Stimulated activated CD8-positive, alpha-beta memory T cell treated with anti-CD3 and anti-CD28 coated beads, Interleukin-2, amount 100 ng/mL, for 48 hours (primary cell): Measurements from ENCODE around the gene PSG3.
"Not testable (repeated sequence)": the region's sequence is repeated elsewhere in the genome, so short reads cannot be mapped to it uniquely, and the experiment has no call there.

Experiments used
- DNase-seq, 2 donors: peaks; one replicate each; pipeline ENCODE4 v3.0.0-alpha.2; 2020; ENCODE audit warnings: low read depth in 2 of 2

The PSG3 gene

GRCh38 chr19:42740381-42740780, at the start of gene PSG3:
PSG3 (minus strand) TSS chr19:42740481; CDS start chr19:42740384, 97 bp downstream.
- DNase-seq: not testable (repeated sequence)

DNA sequence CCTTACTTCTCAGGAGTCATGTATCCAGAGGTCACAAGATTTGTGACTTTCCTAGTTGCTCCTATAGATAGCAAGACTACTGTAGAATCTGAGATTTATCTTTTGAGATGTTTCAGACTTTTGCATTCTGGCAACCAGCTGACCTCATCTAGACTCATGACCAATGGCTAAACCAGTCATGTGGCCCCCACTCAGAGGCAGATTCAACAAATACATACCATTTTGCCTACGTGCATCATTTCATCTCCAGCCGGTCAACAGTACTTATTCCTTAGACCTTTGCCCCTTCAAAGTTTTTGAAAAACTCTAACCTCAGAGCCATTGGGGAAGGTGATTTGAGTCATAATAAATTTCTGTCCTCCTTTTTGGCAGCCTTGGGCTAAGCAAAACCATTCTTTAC, 48.5 kb upstream of the PSG3 start:
- DNase-seq: not testable (repeated sequence)

DNA sequence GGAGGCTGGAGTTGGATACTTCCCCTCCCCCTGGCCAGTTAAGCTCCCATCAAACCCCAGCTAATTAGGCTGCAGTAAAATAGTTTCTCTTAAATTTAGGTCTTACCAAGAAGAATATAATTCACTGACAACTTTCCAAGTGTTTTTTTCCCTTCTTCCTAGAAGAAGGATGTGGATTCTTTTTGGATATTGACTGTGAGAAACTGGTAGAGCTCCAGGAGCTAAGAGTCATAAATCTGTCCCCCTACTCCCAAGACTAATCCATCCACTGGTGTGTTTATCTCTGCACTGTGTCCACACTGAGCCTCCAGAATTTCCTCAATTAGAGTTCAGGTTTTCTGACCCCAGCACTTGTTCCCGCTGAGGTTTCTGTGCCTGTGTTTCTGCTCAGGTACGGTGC, 47.5 kb upstream of the PSG3 start:
- DNase-seq: not testable (repeated sequence)

DNA sequence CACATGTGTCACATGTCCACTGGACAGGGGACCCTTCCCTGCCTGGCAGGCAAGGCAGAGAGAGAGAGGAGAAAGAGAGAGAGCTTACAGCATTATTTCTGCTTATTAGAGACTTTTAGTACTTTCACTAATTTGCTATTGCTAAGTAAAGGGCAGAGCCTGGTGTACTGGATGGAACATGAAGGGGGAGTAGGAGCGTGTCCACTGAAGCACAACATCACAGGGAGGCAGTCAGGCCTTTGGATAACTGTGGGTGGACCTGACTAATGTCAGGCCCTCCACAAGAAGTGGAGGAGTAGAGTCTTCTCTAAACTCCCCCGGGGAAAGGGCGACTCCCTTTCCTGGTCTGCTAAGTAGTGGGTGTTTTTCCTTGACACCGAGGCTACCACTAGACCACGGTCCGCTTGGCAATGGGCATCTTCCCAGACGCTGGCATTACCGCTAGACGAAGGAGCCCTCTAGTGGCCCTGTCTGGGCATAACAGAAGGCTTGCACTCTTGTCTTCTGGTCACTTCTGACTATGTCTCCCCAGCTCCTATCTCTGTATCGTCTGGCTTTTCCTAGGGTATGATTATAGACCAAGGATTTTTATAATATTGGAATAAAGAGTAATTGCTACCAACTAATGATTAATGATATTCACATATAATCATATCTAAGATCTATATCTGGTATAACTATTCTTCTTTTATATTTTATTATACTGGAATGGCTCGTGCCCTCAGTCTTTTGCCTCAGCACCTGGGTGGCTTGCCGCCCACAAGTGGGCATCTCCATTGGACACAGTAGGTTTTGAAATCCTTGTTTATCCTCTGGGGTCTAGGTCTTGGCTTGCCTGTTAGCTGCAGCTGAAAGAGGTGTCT, 36.7 kb upstream of the PSG3 start:
- DNase-seq: peak; percentile 14 to 37

DNA sequence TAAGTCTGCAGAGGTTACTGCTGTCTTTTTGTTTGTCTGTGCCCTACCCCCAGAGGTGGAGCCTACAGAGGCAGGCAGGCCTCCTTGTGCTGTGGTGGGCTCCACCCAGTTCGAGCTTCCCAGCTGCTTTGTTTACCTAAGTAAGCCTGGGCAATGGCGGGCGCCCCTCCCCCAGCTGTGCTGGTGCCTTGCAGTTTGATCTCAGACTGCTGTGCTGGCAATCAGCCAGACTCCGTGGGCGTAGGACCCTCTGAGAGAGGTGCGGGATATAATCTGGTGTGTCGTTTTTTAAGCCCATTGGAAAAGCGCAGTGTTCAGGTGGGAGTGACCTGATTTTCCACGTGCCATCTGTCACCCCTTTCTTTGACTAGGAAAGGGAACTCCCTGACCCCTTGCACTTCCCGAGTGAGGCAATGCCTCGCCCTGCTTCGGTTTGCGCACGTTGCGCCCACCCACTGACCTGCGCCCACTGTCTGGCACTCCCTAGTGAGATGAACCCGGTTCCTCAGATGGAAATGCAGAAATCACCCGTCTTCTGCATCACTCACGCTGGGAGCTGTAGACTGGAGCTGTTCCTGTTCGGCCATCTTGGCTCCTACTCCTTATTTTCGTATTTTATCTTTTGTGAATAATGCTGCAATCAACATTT, 34.4 kb upstream of the PSG3 start:
- DNase-seq: not testable (repeated sequence)

GRCh38 chr19:42767319-42767718, 27.0 kb upstream of the PSG3 start:
- DNase-seq: not testable (repeated sequence)

- DNase-seq: not testable (repeated sequence)
These were observed 26.6 kb upstream of the PSG3 start for GRCh38 chr19:42766871-42767270.

DNA sequence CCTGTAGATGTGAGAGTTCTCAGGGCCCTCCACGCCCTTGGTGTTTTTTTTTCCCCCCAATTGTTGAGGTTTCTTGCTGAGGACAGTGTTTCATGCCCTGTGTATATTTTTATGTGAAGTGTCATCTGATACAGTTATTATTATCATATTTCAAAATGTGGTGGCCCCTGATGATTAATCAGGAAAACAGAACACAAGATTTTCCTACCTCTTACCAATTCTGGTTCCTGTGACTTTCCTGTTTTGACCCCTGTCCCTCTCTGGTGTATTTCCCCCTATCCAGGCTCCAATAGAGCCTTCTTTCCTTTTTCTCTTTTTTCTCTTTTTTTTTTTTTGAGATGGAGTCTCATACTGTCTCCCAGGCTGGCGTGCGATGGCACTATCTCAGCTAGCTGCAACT, 24.6 kb upstream of the PSG3 start:
- DNase-seq: no peak

DNA sequence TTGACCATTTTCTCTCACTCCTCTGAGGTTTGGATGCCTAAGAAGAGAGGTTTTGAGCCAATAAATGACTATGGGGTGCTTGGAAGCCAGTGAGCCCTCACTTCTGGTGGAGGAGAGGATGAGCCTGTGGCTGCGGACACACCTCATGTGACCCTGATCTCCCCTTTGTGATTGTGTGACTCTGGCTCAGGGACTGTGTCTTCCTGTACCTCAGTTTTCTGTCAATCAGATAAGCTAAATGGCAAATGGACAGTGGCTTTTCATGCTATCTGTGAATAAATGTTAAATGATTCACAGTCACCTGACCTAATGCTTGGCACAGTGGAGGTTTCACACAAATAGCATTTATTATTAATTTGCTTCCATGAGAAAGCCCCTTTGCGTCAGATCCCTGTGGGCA, 22.5 kb upstream of the PSG3 start:
- no peak for DNase-seq

DNA sequence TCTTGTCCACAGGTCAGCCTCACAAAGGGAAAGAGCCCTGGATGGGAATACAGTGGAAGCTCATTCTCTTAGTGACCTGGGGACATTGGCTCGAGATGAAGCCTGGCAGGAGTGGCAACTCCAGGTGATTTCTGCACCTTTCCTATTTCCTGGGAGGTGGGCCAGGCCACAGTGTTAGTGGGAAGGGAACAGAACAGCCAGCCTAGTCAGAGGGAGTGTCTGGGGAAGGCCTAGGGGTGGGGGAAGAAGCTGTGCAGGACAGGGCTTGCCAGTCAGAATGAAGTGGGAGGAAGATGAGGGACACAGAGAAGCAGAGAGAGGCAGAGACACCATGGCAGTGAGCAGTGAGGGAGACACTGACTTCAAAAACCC, 21.6 kb upstream of the PSG3 start:
- DNase-seq: not testable (repeated sequence)

GRCh38 chr19:42760954-42761923, 21.0 kb upstream of the PSG3 start:
- not testable (repeated sequence) for DNase-seq

- not testable (repeated sequence) for DNase-seq
These were observed 18.4 kb upstream of the PSG3 start for GRCh38 chr19:42758667-42759066.

DNA sequence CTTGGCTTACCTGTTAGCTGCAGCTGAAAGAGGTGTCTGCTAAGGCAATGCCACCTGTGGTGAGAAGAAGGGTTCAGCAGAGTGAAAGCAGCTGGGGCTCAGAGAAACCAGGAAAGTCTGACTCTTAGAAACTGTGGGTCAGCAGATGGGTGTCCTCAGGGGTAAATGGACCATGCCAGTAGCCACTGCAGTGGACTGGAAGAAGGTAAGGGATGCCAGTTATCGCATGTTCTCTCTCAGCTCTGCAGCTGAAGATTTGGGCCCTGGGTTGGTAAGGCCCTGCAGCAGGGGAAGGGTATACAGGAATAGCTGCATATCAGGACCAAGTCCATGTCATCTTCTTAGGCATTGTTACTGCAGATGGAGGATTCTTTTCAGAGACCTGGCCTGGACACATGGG, 12.0 kb upstream of the PSG3 start:
- not testable (repeated sequence) for DNase-seq

DNA sequence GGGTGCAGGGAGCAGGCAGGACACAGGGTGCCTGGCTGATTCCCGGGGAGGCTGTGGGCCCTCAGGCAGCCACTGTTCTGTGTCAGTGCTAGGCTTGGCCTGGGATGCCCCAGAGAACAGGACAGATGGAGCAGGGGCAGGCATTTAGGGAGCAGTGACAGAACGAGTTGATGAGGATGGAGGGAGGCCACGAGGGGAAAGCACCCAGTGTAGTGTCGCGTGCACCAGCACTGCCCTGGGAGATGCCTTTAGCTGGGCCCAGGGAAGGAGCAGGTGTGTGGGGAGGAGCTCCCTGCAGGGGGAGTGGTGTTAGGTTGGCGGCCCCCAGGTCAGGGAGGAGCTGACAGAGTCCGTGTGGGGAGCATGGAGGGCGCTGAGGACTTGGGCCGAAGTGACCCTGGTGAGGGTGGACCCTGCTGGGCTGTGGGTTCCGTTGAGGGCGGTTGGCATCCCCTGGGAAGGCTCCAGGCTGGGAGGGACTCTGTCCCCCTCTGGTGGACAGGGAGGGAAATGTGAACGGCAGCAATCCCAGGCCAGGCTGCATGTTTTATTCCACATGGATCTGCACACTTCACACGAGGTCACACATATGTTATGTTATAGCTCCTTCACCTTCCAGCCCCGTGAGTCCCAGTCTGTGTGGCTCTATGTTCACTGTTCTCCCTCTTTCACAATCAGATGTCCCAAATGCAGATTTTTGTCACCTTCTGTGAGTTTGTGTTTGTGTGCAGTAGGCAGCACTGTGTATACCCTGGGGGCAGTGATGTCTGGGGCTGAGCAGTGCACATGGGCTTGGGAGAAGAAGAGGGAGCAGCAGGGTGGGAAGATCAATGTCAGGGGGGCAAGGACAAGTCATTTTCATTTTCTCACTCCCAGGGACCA, 1.7 kb upstream of the PSG3 start:
- not testable (repeated sequence) for DNase-seq

DNA sequence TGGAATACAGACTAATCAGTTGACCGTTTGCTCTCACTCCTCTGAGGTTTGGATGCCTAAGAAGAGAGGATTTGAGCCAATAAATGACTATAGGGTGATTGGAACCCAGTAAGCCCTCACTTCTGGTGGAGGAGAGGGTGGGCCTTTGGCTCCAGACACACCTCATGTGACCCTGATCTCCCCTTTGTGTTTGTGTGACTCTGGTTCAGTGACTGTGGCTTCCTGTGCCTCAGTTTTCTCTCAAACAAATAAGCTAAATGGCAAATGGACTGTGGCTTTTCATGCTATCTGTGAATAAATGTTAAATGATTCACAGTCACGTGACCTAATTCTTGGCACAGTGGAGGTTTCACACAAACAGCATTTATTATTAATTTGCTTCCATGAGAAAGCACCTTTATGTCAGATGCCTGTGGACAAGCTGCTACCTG, 2.7 kb downstream of the PSG3 start:
- DNase-seq: not testable (repeated sequence)

GRCh38 chr19:42728341-42728740, 11.9 kb downstream of the PSG3 start:
- DNase-seq: not testable (repeated sequence)

GRCh38 chr19:42714000-42714399, 26.3 kb downstream of the PSG3 start:
- DNase-seq: not testable (repeated sequence)

DNA sequence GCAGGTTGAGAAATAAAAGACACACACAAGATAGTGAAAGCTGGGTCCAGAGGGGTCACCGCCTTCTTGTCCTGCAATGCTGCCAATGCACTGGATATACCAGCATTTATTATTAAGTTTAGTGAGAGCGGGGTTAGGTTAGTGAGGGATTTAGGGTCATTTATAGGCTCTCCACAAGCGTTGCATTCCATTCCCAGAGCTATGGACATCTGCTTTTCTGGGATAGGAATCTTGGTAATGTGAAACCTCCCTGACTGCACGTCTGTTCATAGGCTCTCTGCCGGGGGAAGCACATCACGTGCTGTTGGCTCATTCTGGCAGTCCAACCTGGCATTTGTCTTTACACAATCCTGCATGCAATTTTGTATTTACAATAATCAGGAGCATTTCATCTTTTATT, 27.5 kb downstream of the PSG3 start:
- DNase-seq: not testable (repeated sequence)

- DNase-seq: not testable (repeated sequence)
These were observed 29.3 kb downstream of the PSG3 start for GRCh38 chr19:42710986-42711385.

- DNase-seq: no peak
These were observed 42.4 kb downstream of the PSG3 start for GRCh38 chr19:42697884-42698283.
